WTC11 (cell line): ENCODE results near the gene CHSY3.

ENCODE experiments used
- RELA ChIP-seq: sonication (generic); formaldehyde crosslinking; IDR thresholded peaks from 2 replicates; pipeline ENCODE4 v1.8.1; 2022; ENCODE audit warnings: missing genetic modification reagents, mild to moderate bottlenecking, borderline replicate concordance
- SP1 ChIP-seq: sonication (generic); formaldehyde crosslinking; conservative IDR thresholded peaks from 2 replicates; pipeline ENCODE4 v1.8.1; 2022; ENCODE audit warnings: missing genetic modification reagents
- ZNF138 ChIP-seq: sonication (generic); formaldehyde crosslinking; conservative IDR thresholded peaks from 2 replicates; pipeline ENCODE4 v1.8.1; 2022; ENCODE audit warnings: mild to moderate bottlenecking, moderate library complexity, missing genetic modification reagents
- TF ChIP-seq, protein P1 (sequence below): fragments of 200-600 bp; IDR thresholded peaks from 2 replicates; pipeline ENCODE4 v1.8.0; 2022; ENCODE audit warnings: antibody characterized with exemption
- TF ChIP-seq, protein P2 (sequence below): sonication (generic); formaldehyde crosslinking; IDR thresholded peaks from 2 replicates; pipeline ENCODE4 v1.8.1; 2023; ENCODE audit warnings: mild to moderate bottlenecking, missing genetic modification reagents, moderate library complexity

DNA sequence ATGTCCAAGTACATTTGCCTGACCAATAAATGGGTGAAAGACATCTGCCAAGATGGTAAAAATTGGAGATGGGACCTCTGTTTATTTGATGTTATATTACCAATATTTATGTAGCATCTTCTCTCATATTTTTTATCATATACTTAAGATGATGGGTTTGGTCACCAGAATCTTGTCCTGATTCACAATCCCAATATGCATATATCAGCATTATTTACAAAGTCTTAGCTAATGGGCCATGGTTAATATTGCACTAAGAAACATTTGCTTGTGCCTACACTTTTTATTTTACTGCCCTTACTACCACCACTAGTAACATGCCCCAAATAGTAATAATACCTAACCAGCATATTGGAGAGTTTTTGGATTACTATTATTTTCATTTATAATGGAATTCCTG is 116.7 kb downstream of the CHSY3 start:
- TF ChIP-seq, protein P1, sequence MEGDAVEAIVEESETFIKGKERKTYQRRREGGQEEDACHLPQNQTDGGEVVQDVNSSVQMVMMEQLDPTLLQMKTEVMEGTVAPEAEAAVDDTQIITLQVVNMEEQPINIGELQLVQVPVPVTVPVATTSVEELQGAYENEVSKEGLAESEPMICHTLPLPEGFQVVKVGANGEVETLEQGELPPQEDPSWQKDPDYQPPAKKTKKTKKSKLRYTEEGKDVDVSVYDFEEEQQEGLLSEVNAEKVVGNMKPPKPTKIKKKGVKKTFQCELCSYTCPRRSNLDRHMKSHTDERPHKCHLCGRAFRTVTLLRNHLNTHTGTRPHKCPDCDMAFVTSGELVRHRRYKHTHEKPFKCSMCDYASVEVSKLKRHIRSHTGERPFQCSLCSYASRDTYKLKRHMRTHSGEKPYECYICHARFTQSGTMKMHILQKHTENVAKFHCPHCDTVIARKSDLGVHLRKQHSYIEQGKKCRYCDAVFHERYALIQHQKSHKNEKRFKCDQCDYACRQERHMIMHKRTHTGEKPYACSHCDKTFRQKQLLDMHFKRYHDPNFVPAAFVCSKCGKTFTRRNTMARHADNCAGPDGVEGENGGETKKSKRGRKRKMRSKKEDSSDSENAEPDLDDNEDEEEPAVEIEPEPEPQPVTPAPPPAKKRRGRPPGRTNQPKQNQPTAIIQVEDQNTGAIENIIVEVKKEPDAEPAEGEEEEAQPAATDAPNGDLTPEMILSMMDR, result no peak
- TF ChIP-seq RELA (CRISPR knock-in tag), result no peak
- no peak for TF ChIP-seq ZNF138
- TF ChIP-seq, protein P2, sequence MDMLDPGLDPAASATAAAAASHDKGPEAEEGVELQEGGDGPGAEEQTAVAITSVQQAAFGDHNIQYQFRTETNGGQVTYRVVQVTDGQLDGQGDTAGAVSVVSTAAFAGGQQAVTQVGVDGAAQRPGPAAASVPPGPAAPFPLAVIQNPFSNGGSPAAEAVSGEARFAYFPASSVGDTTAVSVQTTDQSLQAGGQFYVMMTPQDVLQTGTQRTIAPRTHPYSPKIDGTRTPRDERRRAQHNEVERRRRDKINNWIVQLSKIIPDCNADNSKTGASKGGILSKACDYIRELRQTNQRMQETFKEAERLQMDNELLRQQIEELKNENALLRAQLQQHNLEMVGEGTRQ (CRISPR knock-in tag), result no peak
- no peak for TF ChIP-seq SP1 (CRISPR knock-in tag)
